ENCODE results near the gene CREM. TPM values are rescaled to one million over a fixed set of nuclear protein-coding genes. Genes with fewer than 3 reads are reported as not detected.
A peak's percentile ranks its signal among the peaks of the same experiment; 100 is the strongest.
"Not testable (repeated sequence)": the region's sequence is repeated elsewhere in the genome, so short reads cannot be mapped to it uniquely, and the experiment has no call there.

The CREM gene
- 100 to 1,000 TPM; 113 to 125 (median 122) TPM for total RNA-seq

- DNase-seq = peak; percentile 100
- Mint-ChIP-seq H3K27me3 (ENCODE audit: low read depth) (no peaks in the 10 kb centered on the region), H3K4me1 (ENCODE audit: low read depth) (peaks cover 49% of the 10 kb centered on the region), H3K4me3 (peak within 1 kb of the TSS; percentile 90), H3K36me3 (ENCODE audit: insufficient read depth) (peaks cover 5% of the 10 kb centered on the region), H3K9me3 (no peaks in the 10 kb centered on the region)
- ATAC-seq = peak; percentile 85 to 87
These were observed at the start of gene CREM for GRCh38 chr10:35126530-35127288. Gene CREM (plus strand): TSS chr10:35126846. CDS start chr10:35137836, 10,990 bp downstream.

- H3K4me1 Mint-ChIP-seq (ENCODE audit: low read depth) = peaks cover 28% of the 10 kb centered on the region
- no peaks in the 10 kb centered on the region for H3K9me3 Mint-ChIP-seq
- H3K36me3 Mint-ChIP-seq (ENCODE audit: insufficient read depth) = peaks cover 19% of the 10 kb centered on the region
- ATAC-seq (no peak), DNase-seq (no peak)
- H3K4me3 Mint-ChIP-seq = no peak overlapping the region
- H3K27me3 Mint-ChIP-seq (ENCODE audit: low read depth) = no peaks in the 10 kb centered on the region
These were observed 47.4 kb upstream of the CREM start for GRCh38 chr10:35079265-35079664.

- no peak for ATAC-seq
- Mint-ChIP-seq H3K9me3 (no peaks in the 10 kb centered on the region), H3K27me3 (ENCODE audit: low read depth) (no peaks in the 10 kb centered on the region), H3K4me1 (ENCODE audit: low read depth) (peaks cover 26% of the 10 kb centered on the region), H3K36me3 (ENCODE audit: insufficient read depth) (peaks cover 21% of the 10 kb centered on the region), H3K4me3 (no peak overlapping the region)
- no peak for DNase-seq
These were observed 46.9 kb upstream of the CREM start for GRCh38 chr10:35079763-35080162.

GRCh38 chr10:35080261-35080660, 46.4 kb upstream of the CREM start:
- not testable (repeated sequence) for DNase-seq; ATAC-seq; H3K9me3 Mint-ChIP-seq; H3K4me3 Mint-ChIP-seq; H3K27me3 Mint-ChIP-seq (ENCODE audit: low read depth)
- peaks cover 23% of the 10 kb centered on the region for H3K4me1 Mint-ChIP-seq (ENCODE audit: low read depth)
- peaks cover 19% of the 10 kb centered on the region for H3K36me3 Mint-ChIP-seq (ENCODE audit: insufficient read depth)

GRCh38 chr10:35083242-35083641, 43.4 kb upstream of the CREM start:
- Mint-ChIP-seq H3K27me3 (ENCODE audit: low read depth) (no peaks in the 10 kb centered on the region), H3K4me1 (ENCODE audit: low read depth) (peaks cover 49% of the 10 kb centered on the region), H3K9me3 (no peaks in the 10 kb centered on the region), H3K4me3 (no peak overlapping the region), H3K36me3 (ENCODE audit: insufficient read depth) (peaks cover 24% of the 10 kb centered on the region)
- ATAC-seq (no peak), DNase-seq (no peak)

DNA sequence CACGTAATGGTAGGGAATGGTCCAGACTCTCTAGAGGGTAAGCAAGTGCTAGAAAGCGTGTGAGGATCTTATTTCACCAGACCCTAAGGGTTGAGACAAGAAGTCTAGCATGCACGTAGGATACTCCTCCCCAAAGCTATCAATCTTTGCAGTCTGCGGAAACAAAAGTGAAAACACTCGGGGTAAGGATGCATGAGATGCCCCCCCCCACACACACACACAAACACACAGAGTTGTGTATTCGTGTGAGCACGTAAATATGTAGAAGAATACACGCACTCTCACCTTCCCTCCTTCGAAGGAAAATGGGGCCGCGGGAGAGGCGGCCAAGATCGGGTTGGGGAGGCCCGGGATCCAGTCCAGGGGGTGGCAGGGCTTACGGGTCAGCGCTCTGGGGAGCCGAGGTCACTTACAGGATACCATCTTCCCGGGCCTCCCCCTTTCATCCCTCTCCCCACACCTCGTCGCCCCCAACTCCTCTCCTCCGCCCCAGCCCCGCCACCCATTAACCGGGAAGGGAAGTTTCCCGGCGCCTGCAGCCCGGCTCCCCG, 37.0 kb upstream of the CREM start:
- ATAC-seq = peak; percentile 33 to 36
- Mint-ChIP-seq H3K4me1 (ENCODE audit: low read depth) (peaks cover 47% of the 10 kb centered on the region), H3K27me3 (ENCODE audit: low read depth) (no peaks in the 10 kb centered on the region), H3K9me3 (no peaks in the 10 kb centered on the region), H3K4me3 (peak overlapping the region; percentile 87), H3K36me3 (ENCODE audit: insufficient read depth) (peaks cover 5% of the 10 kb centered on the region)
- DNase-seq = no peak

DNA sequence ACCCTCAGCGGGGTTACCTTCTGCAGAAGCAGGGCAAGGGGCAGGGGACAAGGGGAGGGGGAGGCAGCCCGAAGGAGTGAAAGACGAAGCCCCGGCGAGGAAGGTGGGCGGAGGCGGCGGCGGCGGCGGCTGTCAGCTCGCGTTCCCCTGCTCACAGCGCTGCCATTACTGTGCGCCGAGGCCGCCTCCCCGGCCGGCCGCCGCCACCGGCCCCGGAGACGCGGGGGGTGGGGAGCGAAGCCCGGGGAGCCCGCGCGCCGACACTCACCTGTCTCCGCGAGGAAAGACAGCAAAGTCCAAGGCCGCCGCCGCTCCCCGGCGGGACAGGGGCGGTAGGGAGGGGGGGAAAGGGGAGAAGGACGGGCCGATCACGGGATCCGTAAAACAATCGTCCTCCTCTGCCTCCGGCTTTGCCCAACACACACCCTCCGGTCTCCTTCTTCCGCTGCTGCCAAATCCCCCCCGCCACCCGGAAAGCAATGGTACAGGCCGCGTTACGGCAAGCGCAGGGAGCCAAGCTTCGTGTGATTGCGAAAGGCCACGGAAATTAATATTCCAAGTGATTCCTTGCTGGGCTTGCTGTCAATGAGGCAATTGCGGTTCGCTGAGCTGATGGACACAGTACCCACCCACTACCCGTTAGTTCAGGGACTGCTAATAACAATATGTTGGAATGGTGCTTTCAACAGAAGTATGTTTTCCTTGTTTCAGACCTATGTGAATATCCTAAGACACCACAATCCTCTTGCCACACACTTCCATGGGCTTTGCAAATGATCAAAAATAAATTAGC, 36.3 kb upstream of the CREM start, which contains the start of gene CUL2:
Gene CUL2, minus strand, starts transcription at position 180 of the 793 bp plus-strand sequence. CDS start 19,024 bp downstream, outside the sequence.
- Mint-ChIP-seq H3K9me3 (no peaks in the 10 kb centered on the region), H3K4me3 (peak within 1 kb of the TSS; percentile 87), H3K4me1 (ENCODE audit: low read depth) (peaks cover 47% of the 10 kb centered on the region), H3K36me3 (ENCODE audit: insufficient read depth) (peaks cover 5% of the 10 kb centered on the region), H3K27me3 (ENCODE audit: low read depth) (no peaks in the 10 kb centered on the region)
- peak; percentile 98 to 99 for ATAC-seq
- peak; percentile 87 for DNase-seq

DNA sequence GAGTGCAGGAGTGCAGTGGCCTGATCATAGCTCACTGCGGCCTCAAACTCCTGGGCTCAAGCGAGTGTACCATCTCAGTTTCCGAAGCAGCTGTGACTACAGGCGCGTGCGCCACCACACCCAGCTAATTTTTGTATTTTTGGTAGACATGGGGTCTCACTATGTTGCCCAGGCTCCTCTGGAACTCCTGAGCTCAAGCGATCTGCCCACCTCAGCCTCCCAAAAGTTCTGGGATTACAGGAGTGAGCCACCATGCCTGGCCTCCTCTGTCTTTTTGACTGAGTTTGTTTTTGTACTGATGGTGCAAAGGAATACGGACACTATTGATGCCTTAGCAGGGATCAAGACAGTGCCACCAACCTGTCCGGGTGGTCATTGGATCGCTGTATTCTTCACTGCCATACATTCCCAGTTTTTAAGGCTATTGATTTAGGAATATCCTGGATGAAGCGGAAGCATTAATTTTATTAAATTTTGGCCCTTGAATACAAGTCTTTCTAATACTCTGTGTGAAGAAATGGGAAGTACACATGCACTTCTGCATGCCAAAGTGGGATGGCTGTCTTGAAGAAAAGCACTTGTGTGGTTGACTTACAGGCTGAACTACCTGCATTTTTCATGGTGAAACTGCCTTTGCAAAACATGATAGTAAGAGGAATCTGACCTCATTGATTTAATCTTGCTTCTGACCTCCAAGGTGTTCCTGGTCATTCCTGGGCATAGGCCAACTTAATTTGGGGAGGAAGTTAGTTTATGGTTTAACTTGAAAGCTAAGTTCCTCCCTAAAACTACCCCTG, 34.5 kb upstream of the CREM start:
- ATAC-seq (no peak), DNase-seq (no peak)
- H3K4me3 Mint-ChIP-seq = no peak overlapping the region
- H3K9me3 Mint-ChIP-seq = no peaks in the 10 kb centered on the region
- H3K27me3 Mint-ChIP-seq (ENCODE audit: low read depth) = peaks cover 11% of the 10 kb centered on the region
- H3K4me1 Mint-ChIP-seq (ENCODE audit: low read depth) = peaks cover 30% of the 10 kb centered on the region
- H3K36me3 Mint-ChIP-seq (ENCODE audit: insufficient read depth) = peaks cover 5% of the 10 kb centered on the region

DNA sequence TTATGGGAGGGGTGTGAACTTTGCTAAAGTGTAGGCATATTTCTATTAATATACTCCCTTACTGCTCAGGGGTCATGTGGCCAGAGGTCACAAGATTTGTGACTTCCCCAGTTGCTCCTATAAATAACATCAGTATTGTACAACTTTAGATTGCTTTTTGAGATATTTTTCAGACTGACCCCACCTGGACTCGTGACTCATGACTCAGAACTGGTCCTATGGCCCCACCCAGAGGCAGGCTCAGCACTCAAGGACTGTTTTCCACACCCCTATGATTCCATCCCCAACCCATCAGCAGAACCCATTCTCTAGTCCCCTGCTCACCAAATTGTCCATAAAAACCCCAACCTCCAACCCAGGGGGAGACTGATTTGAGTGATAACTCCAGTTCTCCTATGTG, 33.8 kb upstream of the CREM start:
- no peaks in the 10 kb centered on the region for H3K9me3 Mint-ChIP-seq
- H3K27me3 Mint-ChIP-seq (ENCODE audit: low read depth) = peaks cover 11% of the 10 kb centered on the region
- peaks cover 23% of the 10 kb centered on the region for H3K4me1 Mint-ChIP-seq (ENCODE audit: low read depth)
- DNase-seq = no peak
- H3K36me3 Mint-ChIP-seq (ENCODE audit: insufficient read depth) = no peaks in the 10 kb centered on the region
- H3K4me3 Mint-ChIP-seq = no peak overlapping the region
- no peak for ATAC-seq

GRCh38 chr10:35096312-35096711, 30.3 kb upstream of the CREM start:
- Mint-ChIP-seq H3K9me3 (no peaks in the 10 kb centered on the region), H3K36me3 (ENCODE audit: insufficient read depth) (no peaks in the 10 kb centered on the region), H3K27me3 (ENCODE audit: low read depth) (peaks cover 11% of the 10 kb centered on the region), H3K4me3 (no peak overlapping the region), H3K4me1 (ENCODE audit: low read depth) (peaks cover 1% of the 10 kb centered on the region)
- ATAC-seq = no peak
- DNase-seq = no peak

DNA sequence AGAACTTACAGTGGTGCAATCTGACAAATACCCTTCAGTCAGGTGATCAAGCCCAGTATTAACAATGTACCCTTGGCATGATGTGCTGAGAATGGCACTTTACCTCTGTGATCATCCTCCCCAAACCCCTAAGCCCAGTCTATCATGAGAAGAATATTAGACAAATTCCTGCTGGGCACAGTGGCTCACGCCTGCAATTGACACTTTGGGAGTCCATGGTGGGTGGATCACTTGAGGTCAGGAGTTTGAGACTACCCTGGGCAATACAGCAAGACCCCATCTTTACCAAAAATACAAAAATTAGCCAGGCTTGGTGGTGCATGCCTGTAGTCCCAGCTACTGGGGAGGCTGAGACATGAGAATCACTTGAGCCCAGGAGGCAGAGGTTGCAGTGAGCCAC, 29.1 kb upstream of the CREM start:
- no peak overlapping the region for H3K4me3 Mint-ChIP-seq
- H3K9me3 Mint-ChIP-seq = no peaks in the 10 kb centered on the region
- H3K27me3 Mint-ChIP-seq (ENCODE audit: low read depth) = peaks cover 11% of the 10 kb centered on the region
- DNase-seq (no peak), ATAC-seq (no peak)
- no peaks in the 10 kb centered on the region for H3K4me1 Mint-ChIP-seq (ENCODE audit: low read depth)
- H3K36me3 Mint-ChIP-seq (ENCODE audit: insufficient read depth) = no peaks in the 10 kb centered on the region

- DNase-seq (no peak), ATAC-seq (no peak)
- Mint-ChIP-seq H3K4me1 (ENCODE audit: low read depth) (no peaks in the 10 kb centered on the region), H3K36me3 (ENCODE audit: insufficient read depth) (no peaks in the 10 kb centered on the region), H3K27me3 (ENCODE audit: low read depth) (no peaks in the 10 kb centered on the region), H3K4me3 (no peak overlapping the region), H3K9me3 (no peaks in the 10 kb centered on the region)
These were observed 22.8 kb upstream of the CREM start for GRCh38 chr10:35103882-35104281.

DNA sequence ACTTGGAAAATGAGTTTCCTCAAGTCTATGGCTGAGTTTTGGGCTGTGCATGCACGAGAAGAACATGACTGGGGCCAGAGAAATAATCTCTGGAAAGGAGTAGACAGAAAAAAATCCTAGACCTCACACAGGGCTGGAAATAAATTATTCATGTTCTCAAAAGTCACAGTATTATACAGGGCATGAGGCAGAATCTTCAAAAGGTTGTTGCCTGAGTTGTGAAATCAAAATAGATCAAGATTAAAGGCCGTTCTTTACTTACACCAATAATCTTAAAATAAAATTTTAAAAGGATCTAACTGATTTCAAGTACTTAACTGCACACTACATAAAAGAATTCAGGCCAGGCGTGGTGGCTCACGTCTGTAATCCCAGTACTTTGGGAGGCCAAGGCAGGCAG, 14.1 kb upstream of the CREM start:
- Mint-ChIP-seq H3K4me3 (no peak overlapping the region), H3K36me3 (ENCODE audit: insufficient read depth) (no peaks in the 10 kb centered on the region), H3K27me3 (ENCODE audit: low read depth) (no peaks in the 10 kb centered on the region), H3K9me3 (no peaks in the 10 kb centered on the region), H3K4me1 (ENCODE audit: low read depth) (no peaks in the 10 kb centered on the region)
- DNase-seq (no peak), ATAC-seq (no peak)

DNA sequence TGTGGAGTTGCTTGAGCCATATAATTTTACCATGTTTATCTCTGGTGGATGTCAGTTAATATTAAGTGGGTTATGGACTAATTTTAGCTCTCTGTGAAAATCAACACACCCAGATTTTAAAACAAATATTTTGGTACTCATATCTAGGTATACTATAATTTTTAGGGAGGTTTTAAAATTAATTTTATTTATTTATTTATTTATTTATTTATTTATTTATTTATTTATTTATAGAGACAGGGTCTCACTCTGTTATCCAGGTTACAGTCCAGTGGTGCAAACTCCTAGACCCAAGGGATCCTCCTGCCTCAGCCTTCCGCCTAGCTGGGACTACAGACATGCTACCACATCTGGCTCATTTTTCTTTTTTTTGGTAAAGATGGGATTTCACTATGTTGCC, 7.3 kb upstream of the CREM start:
- H3K4me3 Mint-ChIP-seq = no peak overlapping the region
- no peaks in the 10 kb centered on the region for H3K9me3 Mint-ChIP-seq
- H3K4me1 Mint-ChIP-seq (ENCODE audit: low read depth) = peaks cover 7% of the 10 kb centered on the region
- H3K36me3 Mint-ChIP-seq (ENCODE audit: insufficient read depth) = no peaks in the 10 kb centered on the region
- ATAC-seq (no peak), DNase-seq (no peak)
- no peaks in the 10 kb centered on the region for H3K27me3 Mint-ChIP-seq (ENCODE audit: low read depth)
